SK-N-SH treated with all-trans-retinoic acid at 6 μM for 48 hours (cell line): ENCODE results near the gene ATP6V1D.

Experiments
- ATAC-seq: fragments of 200-7000 bp; cut with Tn5 transposase; 3 replicates; pipeline ENCODE4 v1.9.1; 2020; ENCODE audit warnings: mild to moderate bottlenecking, moderate library complexity
- ARNTL ChIP-seq: fragments of 450-650 bp; formaldehyde crosslinking; IDR thresholded peaks from 2 replicates; pipeline ENCODE4 v1.5.0; 2020; ENCODE audit warnings: low read depth, mild to moderate bottlenecking, moderate library complexity, borderline replicate concordance
- BACH2 ChIP-seq: fragments of 250-450 bp; sonication (Bioruptor Pico); IDR thresholded peaks from 2 replicates; pipeline ENCODE4 v1.9.0; 2021; ENCODE audit warnings: mild to moderate bottlenecking, borderline replicate concordance
- CREB5 ChIP-seq: fragments of 250-450 bp; sonication (Bioruptor Pico); IDR thresholded peaks from 2 replicates; pipeline ENCODE4 v1.5.1; 2020; ENCODE audit warnings: low read depth, mild to moderate bottlenecking, moderate library complexity
- CSDC2 ChIP-seq: fragments of 250-450 bp; sonication (Bioruptor Pico); IDR thresholded peaks from 2 replicates; pipeline ENCODE4 v1.5.0; 2020; ENCODE audit warnings: mild to moderate bottlenecking, moderate library complexity
- ESRRG ChIP-seq: fragments of 250-450 bp; sonication (Bioruptor Pico); IDR thresholded peaks from 2 replicates; pipeline ENCODE4 v1.6.1; 2021; ENCODE audit warnings: mild to moderate bottlenecking
- GLIS3 ChIP-seq: fragments of 250-450 bp; sonication (Bioruptor Pico); IDR thresholded peaks from 2 replicates; pipeline ENCODE4 v1.5.0; 2020; ENCODE audit warnings: mild to moderate bottlenecking, moderate library complexity
- OSR1 ChIP-seq: fragments of 250-450 bp; sonication (Bioruptor Pico); IDR thresholded peaks from 2 replicates; pipeline ENCODE4 v1.8.0; 2022; ENCODE audit warnings: moderate library complexity, mild to moderate bottlenecking, inconsistent platforms
- PATZ1 ChIP-seq: fragments of 250-450 bp; sonication (Bioruptor Pico); IDR thresholded peaks from 2 replicates; pipeline ENCODE4 v1.8.0; 2020; ENCODE audit warnings: mild to moderate bottlenecking, moderate library complexity, borderline replicate concordance
- RARB ChIP-seq: fragments of 250-450 bp; sonication (Bioruptor Pico); IDR thresholded peaks from 2 replicates; pipeline ENCODE4 v1.8.0; 2021; ENCODE audit warnings: mild to moderate bottlenecking, moderate library complexity
- SNAI2 ChIP-seq: fragments of 250-450 bp; sonication (Bioruptor Pico); IDR thresholded peaks from 2 replicates; pipeline ENCODE4 v1.5.0; 2020; ENCODE audit warnings: mild to moderate bottlenecking, moderate library complexity
- TCF4 ChIP-seq: fragments of 250-450 bp; sonication (Bioruptor Pico); IDR thresholded peaks from 2 replicates; pipeline ENCODE4 v1.8.0; 2021; ENCODE audit warnings: mild to moderate bottlenecking, moderate library complexity, borderline replicate concordance
- TOX ChIP-seq: fragments of 250-450 bp; sonication (Bioruptor Pico); IDR thresholded peaks from 2 replicates; pipeline ENCODE4 v1.8.0; 2021; ENCODE audit warnings: mild to moderate bottlenecking, moderate library complexity, borderline replicate concordance
- TSHZ2 ChIP-seq: fragments of 250-450 bp; sonication (Bioruptor Pico); IDR thresholded peaks from 2 replicates; pipeline ENCODE4 v1.5.0; 2020; ENCODE audit warnings: mild to moderate bottlenecking, moderate library complexity
- ZC3H10 ChIP-seq: fragments of 250-450 bp; sonication (Bioruptor Pico); IDR thresholded peaks from 2 replicates; pipeline ENCODE4 v1.5.1; 2021; ENCODE audit warnings: mild to moderate bottlenecking, moderate library complexity
- ZFP30 ChIP-seq: fragments of 450-650 bp; formaldehyde crosslinking; IDR thresholded peaks from 2 replicates; pipeline ENCODE4 v1.5.0; 2022; ENCODE audit warnings: mild to moderate bottlenecking, moderate library complexity
- ZNF70 ChIP-seq: fragments of 450-650 bp; formaldehyde crosslinking; IDR thresholded peaks from 2 replicates; pipeline ENCODE4 v1.5.0; 2020; ENCODE audit warnings: mild to moderate bottlenecking, moderate library complexity
- ZNF8 ChIP-seq: fragments of 450-650 bp; formaldehyde crosslinking; IDR thresholded peaks from 2 replicates; pipeline ENCODE4 v1.5.0; 2020; ENCODE audit warnings: mild to moderate bottlenecking, moderate library complexity

ATP6V1D gene

GRCh38 chr14:67357969-67358354 is 1.6 kb downstream of the ATP6V1D start:
- no peak for TF ChIP-seq OSR1 (CRISPR knock-in tag)
- no peak for TF ChIP-seq PATZ1 (CRISPR knock-in tag)
- TF ChIP-seq CSDC2 (CRISPR knock-in tag), result no peak
- TF ChIP-seq ZNF8 (CRISPR knock-in tag), result no peak
- TF ChIP-seq TSHZ2 (CRISPR knock-in tag), result no peak
- TF ChIP-seq ZC3H10 (CRISPR knock-in tag), result no peak
- no peak for TF ChIP-seq ESRRG
- no peak for TF ChIP-seq GLIS3 (CRISPR knock-in tag)
- no peak for ATAC-seq

- ATAC-seq, result no peak
- TF ChIP-seq BACH2 (CRISPR knock-in tag), result no peak
- no peak for TF ChIP-seq OSR1 (CRISPR knock-in tag)
- no peak for TF ChIP-seq ZNF70 (CRISPR knock-in tag)
- TF ChIP-seq TSHZ2 (CRISPR knock-in tag), result no peak
- no peak for TF ChIP-seq CREB5 (CRISPR knock-in tag)
- TF ChIP-seq TOX, result no peak
These were observed 2.2 kb downstream of the ATP6V1D start for GRCh38 chr14:67357186-67357968.

GRCh38 chr14:67352055-67352454 is 7.5 kb downstream of the ATP6V1D start:
- ATAC-seq, result no peak
- no peak for TF ChIP-seq OSR1 (CRISPR knock-in tag)
- TF ChIP-seq TSHZ2 (CRISPR knock-in tag), result no peak
- TF ChIP-seq BACH2 (CRISPR knock-in tag), result no peak
- TF ChIP-seq GLIS3 (CRISPR knock-in tag), result no peak

GRCh38 chr14:67345583-67345982 is 14.0 kb downstream of the ATP6V1D start:
- ATAC-seq, result no peak
- TF ChIP-seq GLIS3 (CRISPR knock-in tag), result no peak
- TF ChIP-seq SNAI2 (CRISPR knock-in tag), result no peak
- TF ChIP-seq ZNF70 (CRISPR knock-in tag), result no peak
- TF ChIP-seq ESRRG, result no peak
- no peak for TF ChIP-seq PATZ1 (CRISPR knock-in tag)
- no peak for TF ChIP-seq TOX
- TF ChIP-seq ZNF8 (CRISPR knock-in tag), result no peak
- no peak for TF ChIP-seq CSDC2 (CRISPR knock-in tag)
- no peak for TF ChIP-seq RARB (CRISPR knock-in tag)
- no peak for TF ChIP-seq TCF4 (CRISPR knock-in tag)
- no peak for TF ChIP-seq ARNTL (CRISPR knock-in tag)
- TF ChIP-seq ZC3H10 (CRISPR knock-in tag), result no peak
- no peak for TF ChIP-seq CREB5 (CRISPR knock-in tag)
- no peak for TF ChIP-seq ZFP30
